AG04449 (cell line): ENCODE data around the gene HNRNPD.
"Not testable (repeated sequence)": the region's sequence is repeated elsewhere in the genome, so short reads cannot be mapped to it uniquely, and the experiment has no call there.

Source experiments
- CTCF ChIA-PET: fragments of 350-600 bp; formaldehyde crosslinking; extraction: SDS; loops from one replicate; lab custom pipeline; 2021; ENCODE audit warnings: antibody characterized with exemption; lab: Yijun Ruan, JAX
- POLR2A ChIA-PET: fragments of 400-600, 350-600 bp; formaldehyde crosslinking; extraction: SDS; loops from one replicate; lab custom pipeline; 2020; ENCODE audit warnings: antibody characterized with exemption, inconsistent platforms; lab: Yijun Ruan, JAX
- DNase-seq: peaks from one replicate; pipeline ENCODE4 v3.0.0-alpha.2; 2010; ENCODE audit warnings: low read depth, low spot score
- H3K4me3 ChIP-seq: 2 replicates; pipeline ENCODE4 v1.5.1; 2011; ENCODE audit warnings: low read depth, mild to moderate bottlenecking, control low read depth, low read length
- CTCF ChIP-seq: IDR thresholded peaks from one replicate; pipeline ENCODE4 v1.5.1; 2011; ENCODE audit warnings: mild to moderate bottlenecking, moderate library complexity, low read length, control low read depth, inconsistent platforms; ENCODE audit not compliant: insufficient read depth; ENCODE audit errors: missing control alignments

HNRNPD gene

GRCh38 chr4:82357640-82358039 lies 16.2 kb downstream of the HNRNPD start:
- CTCF ChIA-PET, result interaction anchor here (1.0 kb wide), 1 partner anchor 71 kb away, joined by 4 read pairs; no protein-coding TSS in a partner anchor
- POLR2A ChIA-PET, result no interaction called here
- H3K4me3 ChIP-seq, result no peak overlapping the region
- no peak for DNase-seq
- no peak for TF ChIP-seq CTCF

- no peak for TF ChIP-seq CTCF
- H3K4me3 ChIP-seq, result no peak overlapping the region
- ChIA-PET CTCF (interaction anchor here (0.7 kb wide), 1 partner anchor 17 kb away, joined by 3 read pairs; no protein-coding TSS in a partner anchor), POLR2A (no interaction called here)
- DNase-seq, result no peak
These were observed 19.0 kb downstream of the HNRNPD start for GRCh38 chr4:82354788-82355187.

GRCh38 chr4:82352825-82353366 lies 20.9 kb downstream of the HNRNPD start:
- ChIA-PET POLR2A (no interaction called here), CTCF (interaction anchor here (1.6 to 1.9 kb wide), 2 partner anchors 8 to 885 kb away, joined by 4 to 15 read pairs; no protein-coding TSS in a partner anchor)
- no peak for DNase-seq
- H3K4me3 ChIP-seq, result no peak overlapping the region
- no peak for TF ChIP-seq CTCF

- ChIA-PET CTCF (interaction anchor here (0.6 to 1.9 kb wide), 3 partner anchors 9 to 885 kb away, joined by 3 to 15 read pairs (median 4); no protein-coding TSS in a partner anchor), POLR2A (no interaction called here)
- H3K4me3 ChIP-seq, result no peak overlapping the region
- TF ChIP-seq CTCF, result no peak
- DNase-seq, result no peak
These were observed 21.5 kb downstream of the HNRNPD start for GRCh38 chr4:82352118-82352824.

- CTCF ChIA-PET, result no interaction called here
- DNase-seq, result no peak
- POLR2A ChIA-PET, result no interaction called here
- H3K4me3 ChIP-seq, result no peak overlapping the region
- no peak for TF ChIP-seq CTCF
These were observed 27.7 kb downstream of the HNRNPD start for GRCh38 chr4:82346126-82346525.

- TF ChIP-seq CTCF, result no peak
- DNase-seq, result no peak
- no peak overlapping the region for H3K4me3 ChIP-seq
- ChIA-PET CTCF (no interaction called here), POLR2A (no interaction called here)
These were observed 38.7 kb downstream of the HNRNPD start for GRCh38 chr4:82335043-82335442.

- POLR2A ChIA-PET, H3K4me3 ChIP-seq, DNase-seq, CTCF ChIA-PET: not testable (repeated sequence)
These were observed 40.1 kb downstream of the HNRNPD start for GRCh38 chr4:82333641-82334040.
